Measurements from ENCODE around the gene IL12RB2. TPM values are rescaled to one million over a fixed set of nuclear protein-coding genes. Genes with fewer than 3 reads are reported as not detected.
"Not testable (repeated sequence)": the region's sequence is repeated elsewhere in the genome, so short reads cannot be mapped to it uniquely, and the experiment has no call there.

Gene IL12RB2
- polyA plus RNA-seq, 1 experiment = not detected

GRCh38 chr1:67440339-67440738 lies 132.7 kb downstream of the IL12RB2 start:
- POLR2A ChIA-PET = no interaction called here
- TF ChIP-seq CTCF (IDR thresholded peaks at IDR 0.05; ENCODE audit: insufficient read depth, low read depth, low read length) = no peak
- Histone ChIP-seq H3K36me3 (ENCODE audit: control insufficient read depth, insufficient read depth, low read length) (no peaks in the 10 kb centered on the region), H3K27me3 (ENCODE audit: control insufficient read depth, insufficient read depth, low read length) (0 out of 2 replicates have a peak, but pooled peaks cover 1% of the 10 kb centered on the region), H3K4me3 (ENCODE audit: low read depth, low read length) (no peak overlapping the region)
- CTCF ChIA-PET = no interaction called here
- DNase-seq (ENCODE audit: low read depth) = no peak

- Histone ChIP-seq H3K27me3 (ENCODE audit: control insufficient read depth, insufficient read depth, low read length) (0 out of 2 replicates have a peak, but pooled peaks cover 1% of the 10 kb centered on the region), H3K36me3 (ENCODE audit: control insufficient read depth, insufficient read depth, low read length) (no peaks in the 10 kb centered on the region), H3K4me3 (ENCODE audit: low read depth, low read length) (no peak overlapping the region)
- TF ChIP-seq CTCF (IDR thresholded peaks at IDR 0.05; ENCODE audit: insufficient read depth, low read depth, low read length) = no peak
- DNase-seq (ENCODE audit: low read depth) = no peak
- CTCF ChIA-PET = no interaction called here
- POLR2A ChIA-PET = no interaction called here
Measured at GRCh38 chr1:67441183-67441582, 133.5 kb downstream of the IL12RB2 start.

GRCh38 chr1:67441739-67442281 lies 134.1 kb downstream of the IL12RB2 start:
- POLR2A ChIA-PET = no interaction called here

GRCh38 chr1:67446014-67446413 lies 138.3 kb downstream of the IL12RB2 start:
- CTCF ChIA-PET = not testable (repeated sequence)

More at GRCh38 chr1:67441739-67442281, 134.1 kb downstream of the IL12RB2 start:
- H3K27me3 ChIP-seq (ENCODE audit: control insufficient read depth, insufficient read depth, low read length) = 0 out of 2 replicates have a peak, but pooled peaks cover 1% of the 10 kb centered on the region
- CTCF ChIA-PET = no interaction called here
- no peak for TF ChIP-seq CTCF (IDR thresholded peaks at IDR 0.05; ENCODE audit: insufficient read depth, low read depth, low read length)
- H3K4me3 ChIP-seq (ENCODE audit: low read depth, low read length) = no peak overlapping the region
- no peak for DNase-seq (ENCODE audit: low read depth)
- H3K36me3 ChIP-seq (ENCODE audit: control insufficient read depth, insufficient read depth, low read length) = no peaks in the 10 kb centered on the region

More at GRCh38 chr1:67446014-67446413, 138.3 kb downstream of the IL12RB2 start:
- POLR2A ChIA-PET = interaction anchor here (0.6 kb wide), 1 partner anchor 16 kb away, joined by 3 read pairs; the partner anchor contains the start of gene SERBP1
- H3K4me3 ChIP-seq (ENCODE audit: low read depth, low read length); DNase-seq (ENCODE audit: low read depth); H3K36me3 ChIP-seq (ENCODE audit: control insufficient read depth, insufficient read depth, low read length); H3K27me3 ChIP-seq (ENCODE audit: control insufficient read depth, insufficient read depth, low read length): not testable (repeated sequence)

Small RNA genes lying within 50 kb of the gene (small RNA-seq; reads per million reads assigned to genes)
- gene RNU4ATAC4P (ENCODE audit: insufficient read length, low read depth, low replicate concordance) = not detected
- not detected for gene RNU6-387P (ENCODE audit: insufficient read length, low read depth, low replicate concordance)

Other genes starting within 250 kb of the IL12RB2 start
- not detected in 2 replicates for gene C1orf141, start 172.9 kb upstream of the IL12RB2 start, polyA plus RNA-seq (2011; rRNA removed)
- gene IL23R, start 141.4 kb upstream of the IL12RB2 start, polyA plus RNA-seq (2011; rRNA removed) = not detected in 2 replicates
- gene SERBP1, start 122.5 kb downstream of the IL12RB2 start, polyA plus RNA-seq (2011; rRNA removed) = 94.1 and 184 TPM in 2 replicates